Effector memory CD4-positive, alpha-beta T cell (primary cell): ENCODE results near the gene WDR35.
A peak's percentile ranks its signal among the peaks of the same experiment; 100 is the strongest.
"Not testable (repeated sequence)": the region's sequence is repeated elsewhere in the genome, so short reads cannot be mapped to it uniquely, and the experiment has no call there.

ENCODE experiments used
- DNase-seq, 3 donors: peaks; one replicate each; pipeline ENCODE4 v3.0.0-alpha.2; 2020
- H3K27ac ChIP-seq: 2 replicates; pipeline ENCODE4 v1.7.0; 2013; ENCODE audit warnings: mild to moderate bottlenecking, low read length, moderate library complexity; ENCODE audit not compliant: insufficient read depth, poor library complexity, severe bottlenecking
- H3K27me3 ChIP-seq: replicated peaks from 2 replicates; pipeline ENCODE4 v1.7.0; 2013; ENCODE audit warnings: mild to moderate bottlenecking, low read length; ENCODE audit not compliant: insufficient read depth, control insufficient read depth, poor library complexity, severe bottlenecking
- H3K36me3 ChIP-seq: 2 replicates; pipeline ENCODE4 v1.7.0; 2013; ENCODE audit warnings: mild to moderate bottlenecking, low read length, moderate library complexity; ENCODE audit not compliant: control insufficient read depth, insufficient read depth
- H3K4me1 ChIP-seq: 2 replicates; pipeline ENCODE4 v1.7.0; 2013; ENCODE audit warnings: low read length, mild to moderate bottlenecking; ENCODE audit not compliant: control insufficient read depth, insufficient read depth, poor library complexity, severe bottlenecking
- H3K4me3 ChIP-seq: 2 replicates; pipeline ENCODE4 v1.7.0; 2013; ENCODE audit warnings: low read length, low read depth, mild to moderate bottlenecking; ENCODE audit not compliant: insufficient read depth, poor library complexity, severe bottlenecking
- H3K9me3 ChIP-seq: 2 replicates; pipeline ENCODE4 v1.7.0; 2013; ENCODE audit warnings: mild to moderate bottlenecking, low read length, moderate library complexity; ENCODE audit not compliant: control insufficient read depth

The WDR35 gene

DNA sequence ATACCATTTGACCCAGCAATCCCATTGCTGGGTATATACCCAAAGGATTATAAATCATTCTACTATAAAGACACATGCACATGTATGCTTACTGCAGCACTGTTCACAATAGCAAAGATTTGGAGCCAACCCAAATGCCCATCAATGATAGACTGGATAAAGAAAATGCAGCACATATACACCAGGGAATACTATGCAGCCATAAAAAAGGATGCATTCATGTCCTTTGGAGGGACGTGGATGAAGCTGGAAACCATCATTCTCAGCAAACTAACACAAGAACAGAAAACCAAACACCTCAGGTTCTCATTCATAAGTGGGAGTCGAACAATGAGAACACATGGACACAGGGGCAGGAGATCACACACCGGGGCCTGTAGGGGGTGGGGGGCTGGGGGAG is 67.7 kb downstream of the WDR35 start:
- not testable (repeated sequence) for H3K36me3 ChIP-seq, H3K4me3 ChIP-seq, H3K27me3 ChIP-seq, H3K4me1 ChIP-seq, H3K27ac ChIP-seq, H3K9me3 ChIP-seq, DNase-seq

DNA sequence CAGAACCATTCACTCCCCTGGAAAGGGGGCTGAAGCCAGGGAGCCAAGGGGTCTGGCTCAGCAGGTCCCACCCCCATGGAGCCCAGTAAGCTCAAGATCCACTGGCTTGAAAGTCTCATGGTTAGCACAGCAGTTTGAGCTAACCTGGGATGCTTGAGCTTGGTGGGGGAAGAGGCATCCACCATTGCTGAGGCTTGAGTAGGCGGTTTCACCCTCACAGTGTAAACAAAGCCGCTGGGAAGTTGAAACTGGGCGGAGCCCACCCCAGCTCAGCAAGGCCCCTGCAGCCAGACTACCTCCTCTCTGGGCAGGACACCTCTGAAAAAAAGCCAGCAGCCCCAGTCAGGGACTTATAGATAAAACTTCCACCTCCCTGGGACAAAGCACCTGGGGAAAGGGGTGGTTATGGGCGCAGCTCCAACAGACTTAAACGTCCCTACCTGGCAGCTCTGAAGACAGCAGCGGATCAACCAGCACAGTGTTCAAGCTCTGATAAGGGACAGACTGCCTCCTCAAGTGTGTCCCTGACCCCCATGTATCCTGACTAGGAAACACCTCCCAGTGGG is 73.4 kb downstream of the WDR35 start:
- Histone ChIP-seq H3K4me3 (no peak overlapping the region), H3K9me3 (no peaks in the 10 kb centered on the region), H3K27ac (no peak overlapping the region), H3K27me3 (no peaks in the 10 kb centered on the region), H3K4me1 (no peaks in the 10 kb centered on the region), H3K36me3 (no peaks in the 10 kb centered on the region)
- no peak for DNase-seq

DNA sequence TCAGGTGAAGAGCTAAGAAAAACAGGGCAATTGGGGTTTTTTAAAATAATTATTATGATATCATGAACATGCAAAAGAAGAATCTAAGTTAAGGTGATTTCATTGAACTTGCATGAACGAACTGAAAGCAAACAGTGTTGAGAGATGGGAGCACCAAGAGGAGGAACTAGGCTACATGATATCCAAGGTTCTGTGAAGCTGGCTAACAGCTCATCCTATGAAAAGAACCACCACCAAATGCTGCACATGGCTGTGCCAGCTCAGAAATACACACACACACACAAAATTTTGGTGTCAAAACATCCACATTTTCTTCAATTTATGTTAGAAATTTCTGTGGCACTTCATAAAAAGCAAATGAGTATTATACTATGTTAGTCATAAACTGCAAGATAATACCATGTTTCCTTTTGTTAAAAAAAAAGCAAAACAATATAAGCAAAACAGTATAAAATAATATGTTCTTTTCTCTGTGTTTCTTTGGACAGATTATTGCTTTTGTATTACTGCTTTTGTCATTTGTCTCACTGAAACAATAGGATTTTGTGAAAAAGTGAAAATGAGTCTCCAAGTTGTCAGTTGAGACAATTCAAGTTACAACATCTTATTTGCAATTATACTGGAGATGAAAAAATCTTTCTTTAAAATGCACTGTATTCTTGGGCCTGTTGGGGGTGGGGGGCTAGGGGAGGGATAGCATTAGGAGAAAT is 75.5 kb downstream of the WDR35 start:
- Histone ChIP-seq H3K27ac (no peak overlapping the region), H3K27me3 (no peaks in the 10 kb centered on the region), H3K9me3 (no peaks in the 10 kb centered on the region), H3K36me3 (no peaks in the 10 kb centered on the region), H3K4me1 (no peaks in the 10 kb centered on the region), H3K4me3 (no peak overlapping the region)
- DNase-seq = no peak

DNA sequence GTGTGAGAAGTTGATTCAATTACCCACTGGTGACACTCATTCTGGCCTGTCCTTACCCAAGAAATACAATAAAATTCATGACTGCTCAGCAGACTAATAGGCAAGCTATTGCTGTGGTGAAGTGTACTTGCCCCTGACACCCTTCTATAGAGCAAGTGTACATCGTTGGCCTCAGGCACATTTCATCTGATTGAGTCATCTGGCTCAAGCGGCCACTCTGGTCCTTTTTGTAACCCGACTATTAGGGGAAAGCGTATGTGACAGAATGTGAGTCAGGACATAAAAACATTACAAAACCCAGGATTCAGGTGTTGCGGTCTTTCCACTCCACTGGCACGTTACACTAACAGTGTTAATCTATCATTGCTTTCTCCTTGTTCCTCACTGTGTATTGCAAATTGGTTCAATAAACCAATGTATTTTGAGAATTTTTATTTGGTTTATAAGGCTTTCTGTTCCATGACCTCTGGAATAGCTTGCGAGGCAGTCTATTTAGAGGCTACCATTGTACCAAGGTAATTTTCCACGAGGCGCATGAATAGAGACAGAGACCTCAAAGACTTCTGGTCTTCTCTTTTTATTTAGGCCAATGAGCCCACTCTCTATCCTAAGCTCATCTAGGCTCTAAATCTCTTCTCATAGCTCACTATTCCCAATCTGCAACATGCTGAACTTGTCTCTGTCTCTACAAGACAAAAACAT is 77.9 kb downstream of the WDR35 start:
- Histone ChIP-seq H3K27me3 (no peaks in the 10 kb centered on the region), H3K4me3 (no peak overlapping the region), H3K27ac (no peak overlapping the region), H3K4me1 (no peaks in the 10 kb centered on the region), H3K9me3 (no peaks in the 10 kb centered on the region), H3K36me3 (no peaks in the 10 kb centered on the region)
- DNase-seq = no peak

DNA sequence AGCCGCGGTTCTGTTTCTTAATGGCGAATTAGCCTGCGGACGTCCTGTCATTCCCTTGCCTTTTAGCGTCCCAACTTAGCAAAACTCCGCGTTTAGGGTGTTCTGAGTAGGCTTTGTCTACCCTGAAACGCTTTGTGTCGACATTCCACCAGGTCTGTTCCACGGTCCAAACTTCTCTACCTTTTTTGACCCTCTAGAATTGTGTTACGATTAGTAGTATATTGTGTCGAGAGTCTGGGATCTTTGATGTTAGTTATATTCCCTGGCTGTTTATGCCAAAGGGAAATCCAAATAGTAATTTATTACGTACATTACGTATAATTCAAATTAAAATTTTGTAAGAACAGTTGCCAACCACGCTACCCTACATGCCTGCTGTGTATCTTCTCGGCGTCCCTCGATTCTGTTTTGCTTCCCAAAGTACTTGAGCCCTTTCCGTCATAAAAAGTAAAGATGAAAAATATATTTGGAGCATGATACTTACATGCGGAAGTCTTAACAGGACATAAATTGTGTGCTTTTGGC is 87.6 kb downstream of the WDR35 start:
- DNase-seq = no peak
- Histone ChIP-seq H3K27me3 (no peaks in the 10 kb centered on the region), H3K4me3 (peak overlapping the region; percentile 87)

DNA sequence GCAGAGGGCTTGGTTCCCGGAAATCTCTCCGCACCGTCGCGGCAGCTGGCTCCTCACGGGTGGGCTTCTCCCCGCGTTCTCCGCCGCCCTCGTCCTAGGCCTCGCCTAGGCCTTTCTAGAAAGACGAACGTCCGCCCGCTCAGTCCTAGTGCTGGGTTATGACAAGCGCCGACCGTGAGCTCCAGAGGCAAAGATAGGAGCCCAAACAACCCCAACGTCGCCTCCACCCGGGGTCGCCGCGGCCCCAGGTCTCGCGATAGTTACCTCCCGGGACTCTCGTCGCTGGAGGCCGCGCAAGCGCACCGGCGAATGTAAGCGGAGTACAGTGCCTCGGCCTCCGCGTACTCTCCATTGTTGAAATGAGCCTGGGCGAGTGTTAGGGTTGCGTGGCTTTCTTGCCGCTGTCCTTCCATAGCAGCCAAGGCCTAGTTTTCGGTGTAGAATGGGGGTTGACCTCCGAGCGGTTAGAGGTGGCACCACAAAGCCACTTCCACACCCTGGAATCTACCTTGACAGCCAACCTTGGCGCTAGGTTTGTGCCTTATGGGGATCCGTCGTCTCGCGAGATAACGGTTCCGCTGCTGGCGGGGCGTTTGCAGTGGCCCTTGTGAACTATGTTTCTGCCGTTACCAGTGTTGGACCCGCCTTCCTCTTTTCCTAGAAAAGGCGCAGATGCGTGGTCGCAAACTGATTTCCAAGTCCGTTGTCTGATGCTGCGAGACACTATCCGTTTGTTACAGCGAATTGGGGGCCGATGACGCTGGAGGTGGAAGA is 88.3 kb downstream of the WDR35 start, which contains the start of gene TTC32:
TTC32 (minus strand) TSS at position 542 of the 774 bp plus-strand sequence; CDS start at position 413, 129 bp downstream.
- H3K4me3 ChIP-seq = peak within 1 kb of the TSS; percentile 87
- peak; percentile 83 to 92 (median 91) for DNase-seq
- no peaks in the 10 kb centered on the region for H3K9me3 ChIP-seq
- H3K27me3 ChIP-seq = no peaks in the 10 kb centered on the region
- H3K4me1 ChIP-seq = peaks cover 10% of the 10 kb centered on the region
- peak within 1 kb of the TSS; percentile 95 for H3K27ac ChIP-seq
- no peaks in the 10 kb centered on the region for H3K36me3 ChIP-seq

More for the DNA sequence above, 87.6 kb downstream of the WDR35 start:
- Histone ChIP-seq H3K27ac (peak overlapping the region; percentile 95), H3K4me1 (peaks cover 10% of the 10 kb centered on the region), H3K36me3 (no peaks in the 10 kb centered on the region), H3K9me3 (no peaks in the 10 kb centered on the region)

DNA sequence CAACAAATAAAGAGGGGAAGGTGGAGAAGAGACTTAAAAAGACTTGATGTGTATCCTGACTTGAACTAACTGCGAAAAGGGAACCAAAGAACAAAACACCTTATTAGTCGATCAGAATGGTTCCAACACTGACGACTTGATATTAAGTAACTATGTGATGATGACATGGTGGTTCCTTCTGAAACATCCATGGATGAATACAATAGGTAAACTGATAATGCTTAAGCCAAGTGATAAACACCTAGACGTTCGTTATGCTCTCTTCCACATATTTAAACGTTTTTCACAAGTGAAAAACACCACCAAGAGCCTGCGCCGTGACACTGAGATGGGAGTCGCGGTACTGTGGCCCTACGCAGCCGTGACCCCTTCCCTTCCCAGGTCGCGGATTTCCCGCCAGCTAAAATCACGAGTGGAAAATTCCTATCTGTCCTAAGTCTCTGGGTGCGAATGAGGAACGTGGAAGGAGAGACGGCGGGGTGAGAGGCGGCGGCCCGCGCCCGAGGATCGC is 88.9 kb downstream of the WDR35 start:
- no peak for DNase-seq
- Histone ChIP-seq H3K4me1 (peaks cover 10% of the 10 kb centered on the region), H3K4me3 (peak overlapping the region; percentile 87), H3K36me3 (no peaks in the 10 kb centered on the region), H3K27ac (peak overlapping the region; percentile 95), H3K9me3 (no peaks in the 10 kb centered on the region), H3K27me3 (no peaks in the 10 kb centered on the region)

DNA sequence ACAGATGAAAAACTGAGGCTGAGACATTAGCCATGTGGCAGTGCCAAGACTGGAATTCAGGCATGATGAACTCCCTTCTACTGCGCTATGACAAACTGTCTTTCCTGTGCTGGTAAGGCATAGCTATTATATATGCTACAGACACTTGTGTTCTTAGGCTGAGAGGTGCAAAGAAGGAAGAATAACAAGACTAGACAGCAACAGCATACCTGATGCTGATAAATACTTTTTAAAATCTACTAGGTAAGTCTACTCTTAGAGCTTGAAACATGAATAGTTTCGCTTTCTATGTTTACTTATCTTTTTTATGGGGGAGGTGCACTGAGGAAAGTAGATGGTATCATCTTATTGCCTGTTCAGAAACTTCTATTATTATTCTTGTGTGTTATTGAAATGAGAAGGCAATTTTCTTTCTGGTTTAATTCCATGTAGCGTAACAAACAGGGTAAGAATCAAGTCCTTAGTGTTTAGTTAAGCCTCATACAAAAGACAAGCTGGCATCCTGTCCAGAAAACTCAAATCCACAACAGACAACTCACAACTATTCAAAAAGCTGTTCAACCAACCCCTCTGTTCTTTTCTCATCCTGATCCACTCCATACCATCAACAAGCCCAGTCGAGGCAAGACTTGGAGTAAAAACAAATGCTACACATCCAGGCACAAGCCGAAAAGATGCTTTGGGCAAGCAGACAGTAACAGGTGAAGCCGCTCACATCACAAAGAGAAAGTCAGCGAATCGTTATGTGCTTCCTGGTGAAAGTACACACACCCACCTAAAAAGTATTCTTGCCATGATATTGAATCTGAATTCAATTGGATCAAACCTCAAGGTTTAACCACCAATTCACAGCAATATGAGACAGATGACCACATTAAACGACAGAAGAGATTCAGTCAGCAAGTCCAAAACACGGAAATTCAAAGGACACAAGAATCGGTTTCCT is 89.6 kb downstream of the WDR35 start:
- H3K4me3 ChIP-seq = peak overlapping the region; percentile 87
- H3K4me1 ChIP-seq = peaks cover 15% of the 10 kb centered on the region
- no peaks in the 10 kb centered on the region for H3K9me3 ChIP-seq
- H3K27me3 ChIP-seq = no peaks in the 10 kb centered on the region
- peak in 1 of 3 donors; percentile 16 for DNase-seq
- H3K36me3 ChIP-seq = no peaks in the 10 kb centered on the region
- peak overlapping the region; percentile 95 for H3K27ac ChIP-seq
